Bone marrow (tissue), 2 donors: ENCODE measurements around the gene PTGDS.
A peak's percentile ranks its signal among the peaks of the same experiment; 100 is the strongest.

Experiments
- DNase-seq, 2 donors: peaks; one replicate each; lab custom pipeline; 2025; lab: John Stamatoyannopoulos, UW

PTGDS gene

GRCh38 chr9:136974817-136975535 is 2.3 kb upstream of the PTGDS start:
- DNase-seq = no peak

- DNase-seq = peak in 1 of 2 donors; percentile 12
Observed at GRCh38 chr9:136975644-136976043, 1.7 kb upstream of the PTGDS start.

- no peak for DNase-seq
Observed at GRCh38 chr9:136977649-136978072, 357 bp downstream of the PTGDS start.

GRCh38 chr9:136978073-136978864 is 965 bp downstream of the PTGDS start:
- peak in 1 of 2 donors; percentile 77 for DNase-seq

- DNase-seq = no peak
Observed at GRCh38 chr9:136978865-136979544, 1.7 kb downstream of the PTGDS start.

- no peak for DNase-seq
Observed at GRCh38 chr9:136979769-136980587, 2.7 kb downstream of the PTGDS start.

GRCh38 chr9:136980669-136981478 is 3.6 kb downstream of the PTGDS start:
- no peak for DNase-seq

- DNase-seq = no peak
Observed at GRCh38 chr9:136981588-136982231, 4.4 kb downstream of the PTGDS start.

GRCh38 chr9:136982232-136983051 is 5.1 kb downstream of the PTGDS start, which contains the start of gene LCNL1:
Gene LCNL1, plus strand, starts transcription at chr9:136982993. Its CDS starts 594 bp downstream, at chr9:136983587.
- DNase-seq = no peak

- DNase-seq = no peak
Observed at GRCh38 chr9:136983167-136983566, 5.9 kb downstream of the PTGDS start.

- no peak for DNase-seq
Observed at GRCh38 chr9:136983656-136984314, 6.5 kb downstream of the PTGDS start.

- DNase-seq = no peak
Observed at GRCh38 chr9:136984464-136985026, 7.2 kb downstream of the PTGDS start.

GRCh38 chr9:136985027-136985602 is 7.8 kb downstream of the PTGDS start:
- no peak for DNase-seq

GRCh38 chr9:136985853-136986252 is 8.5 kb downstream of the PTGDS start:
- no peak for DNase-seq

GRCh38 chr9:136988872-136989271 is 11.6 kb downstream of the PTGDS start:
- DNase-seq = no peak

GRCh38 chr9:136990242-136990911 is 13.1 kb downstream of the PTGDS start:
- no peak for DNase-seq

GRCh38 chr9:136991993-136992818 is 14.9 kb downstream of the PTGDS start, which contains the start of gene PAXX:
Gene PAXX, plus strand, starts transcription at chr9:136992422. Its CDS starts 22 bp downstream, at chr9:136992444.
- peak; percentile 70 to 71 for DNase-seq
